ENCODE data around the gene VPS37D. TPM values are rescaled to one million over a fixed set of nuclear protein-coding genes. Genes with fewer than 3 reads are reported as not detected.
A peak's percentile ranks its signal among the peaks of the same experiment; 100 is the strongest.

The VPS37D gene
- total RNA-seq, 1 experiment from 2014 or later: 5.7 TPM

DNA sequence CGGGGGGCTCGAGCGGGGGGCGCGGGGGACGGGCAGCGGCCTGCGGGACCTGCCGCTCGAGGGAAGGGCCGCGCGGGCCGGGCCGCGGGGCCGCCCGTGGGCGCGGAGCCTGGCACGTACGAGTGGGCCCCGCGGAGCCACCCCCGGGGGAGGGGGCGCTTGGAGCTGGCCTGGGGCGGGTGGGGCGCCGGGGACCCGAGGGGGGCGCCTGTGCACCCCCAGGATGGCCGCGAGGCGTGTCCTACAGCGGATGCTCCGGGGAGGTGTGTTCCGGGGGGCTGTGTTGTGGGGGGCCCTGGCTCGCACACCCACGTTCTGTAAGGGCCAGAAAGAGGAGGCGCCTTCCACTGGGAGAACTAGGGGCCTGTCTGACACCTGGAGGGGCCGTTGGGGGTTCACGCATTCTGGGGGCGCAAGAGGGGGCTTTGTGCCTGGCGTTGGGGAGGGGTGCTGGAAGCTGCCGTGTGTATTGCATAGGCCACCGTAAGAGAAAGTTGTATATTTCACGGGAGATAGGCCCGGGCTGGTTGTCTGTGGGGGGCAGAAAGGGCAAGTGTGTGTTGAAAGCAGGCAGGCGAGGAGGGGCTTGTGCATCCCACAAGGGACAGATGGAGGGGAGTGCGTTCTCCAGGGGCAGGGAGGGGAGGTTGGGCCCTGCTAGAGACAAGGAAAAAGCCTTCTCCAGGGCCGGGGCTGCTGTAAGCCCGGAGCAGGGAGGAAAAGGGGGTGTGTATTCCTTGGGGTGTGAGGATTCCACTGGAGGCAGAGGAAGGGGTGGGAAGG, 663 bp downstream of the VPS37D start (continued):
- TF ChIP-seq, protein P1, sequence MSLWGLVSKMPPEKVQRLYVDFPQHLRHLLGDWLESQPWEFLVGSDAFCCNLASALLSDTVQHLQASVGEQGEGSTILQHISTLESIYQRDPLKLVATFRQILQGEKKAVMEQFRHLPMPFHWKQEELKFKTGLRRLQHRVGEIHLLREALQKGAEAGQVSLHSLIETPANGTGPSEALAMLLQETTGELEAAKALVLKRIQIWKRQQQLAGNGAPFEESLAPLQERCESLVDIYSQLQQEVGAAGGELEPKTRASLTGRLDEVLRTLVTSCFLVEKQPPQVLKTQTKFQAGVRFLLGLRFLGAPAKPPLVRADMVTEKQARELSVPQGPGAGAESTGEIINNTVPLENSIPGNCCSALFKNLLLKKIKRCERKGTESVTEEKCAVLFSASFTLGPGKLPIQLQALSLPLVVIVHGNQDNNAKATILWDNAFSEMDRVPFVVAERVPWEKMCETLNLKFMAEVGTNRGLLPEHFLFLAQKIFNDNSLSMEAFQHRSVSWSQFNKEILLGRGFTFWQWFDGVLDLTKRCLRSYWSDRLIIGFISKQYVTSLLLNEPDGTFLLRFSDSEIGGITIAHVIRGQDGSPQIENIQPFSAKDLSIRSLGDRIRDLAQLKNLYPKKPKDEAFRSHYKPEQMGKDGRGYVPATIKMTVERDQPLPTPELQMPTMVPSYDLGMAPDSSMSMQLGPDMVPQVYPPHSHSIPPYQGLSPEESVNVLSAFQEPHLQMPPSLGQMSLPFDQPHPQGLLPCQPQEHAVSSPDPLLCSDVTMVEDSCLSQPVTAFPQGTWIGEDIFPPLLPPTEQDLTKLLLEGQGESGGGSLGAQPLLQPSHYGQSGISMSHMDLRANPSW (CRISPR knock-in tag; conservative IDR thresholded peaks at IDR 0.05; ENCODE audit: low read depth): no peak
- TF ChIP-seq, protein P2, sequence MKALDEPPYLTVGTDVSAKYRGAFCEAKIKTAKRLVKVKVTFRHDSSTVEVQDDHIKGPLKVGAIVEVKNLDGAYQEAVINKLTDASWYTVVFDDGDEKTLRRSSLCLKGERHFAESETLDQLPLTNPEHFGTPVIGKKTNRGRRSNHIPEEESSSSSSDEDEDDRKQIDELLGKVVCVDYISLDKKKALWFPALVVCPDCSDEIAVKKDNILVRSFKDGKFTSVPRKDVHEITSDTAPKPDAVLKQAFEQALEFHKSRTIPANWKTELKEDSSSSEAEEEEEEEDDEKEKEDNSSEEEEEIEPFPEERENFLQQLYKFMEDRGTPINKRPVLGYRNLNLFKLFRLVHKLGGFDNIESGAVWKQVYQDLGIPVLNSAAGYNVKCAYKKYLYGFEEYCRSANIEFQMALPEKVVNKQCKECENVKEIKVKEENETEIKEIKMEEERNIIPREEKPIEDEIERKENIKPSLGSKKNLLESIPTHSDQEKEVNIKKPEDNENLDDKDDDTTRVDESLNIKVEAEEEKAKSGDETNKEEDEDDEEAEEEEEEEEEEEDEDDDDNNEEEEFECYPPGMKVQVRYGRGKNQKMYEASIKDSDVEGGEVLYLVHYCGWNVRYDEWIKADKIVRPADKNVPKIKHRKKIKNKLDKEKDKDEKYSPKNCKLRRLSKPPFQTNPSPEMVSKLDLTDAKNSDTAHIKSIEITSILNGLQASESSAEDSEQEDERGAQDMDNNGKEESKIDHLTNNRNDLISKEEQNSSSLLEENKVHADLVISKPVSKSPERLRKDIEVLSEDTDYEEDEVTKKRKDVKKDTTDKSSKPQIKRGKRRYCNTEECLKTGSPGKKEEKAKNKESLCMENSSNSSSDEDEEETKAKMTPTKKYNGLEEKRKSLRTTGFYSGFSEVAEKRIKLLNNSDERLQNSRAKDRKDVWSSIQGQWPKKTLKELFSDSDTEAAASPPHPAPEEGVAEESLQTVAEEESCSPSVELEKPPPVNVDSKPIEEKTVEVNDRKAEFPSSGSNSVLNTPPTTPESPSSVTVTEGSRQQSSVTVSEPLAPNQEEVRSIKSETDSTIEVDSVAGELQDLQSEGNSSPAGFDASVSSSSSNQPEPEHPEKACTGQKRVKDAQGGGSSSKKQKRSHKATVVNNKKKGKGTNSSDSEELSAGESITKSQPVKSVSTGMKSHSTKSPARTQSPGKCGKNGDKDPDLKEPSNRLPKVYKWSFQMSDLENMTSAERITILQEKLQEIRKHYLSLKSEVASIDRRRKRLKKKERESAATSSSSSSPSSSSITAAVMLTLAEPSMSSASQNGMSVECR (CRISPR knock-in tag; IDR thresholded peaks at IDR 0.05; ENCODE audit: borderline replicate concordance): no peak
- no peak for TF ChIP-seq ZNF671 (CRISPR knock-in tag; IDR thresholded peaks at IDR 0.05)
- no peak for TF ChIP-seq CDX4 (CRISPR knock-in tag; IDR thresholded peaks at IDR 0.05; ENCODE audit: borderline replicate concordance)

DNA sequence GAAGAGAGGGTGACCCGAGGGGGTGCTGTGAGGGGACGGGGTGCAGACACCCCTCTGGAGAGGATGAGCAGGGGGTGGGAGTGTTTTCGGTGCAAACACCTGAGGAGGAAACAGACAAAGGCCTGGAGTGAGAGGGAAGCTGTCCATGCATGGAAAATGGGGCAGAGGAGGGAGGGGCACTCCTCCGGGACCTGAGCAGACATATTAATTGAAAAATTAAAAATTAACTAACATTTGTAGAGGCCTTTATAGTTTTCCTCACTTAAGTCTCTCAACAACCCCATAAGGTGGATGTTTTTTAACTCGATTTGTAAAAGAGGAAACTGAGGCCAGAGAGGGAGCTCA, 1.2 kb downstream of the VPS37D start:
- CTCF ChIA-PET: interaction anchor here (0.6 to 6.1 kb wide), 14 partner anchors 22 to 172 kb away, joined by 3 to 93 read pairs (median 6); partner anchors contain the start of gene MLXIPL
- Mint-ChIP-seq H3K4me1 (peaks cover 41% of the 10 kb centered on the region), H3K36me3 (no peaks in the 10 kb centered on the region), H3K9me3 (no peaks in the 10 kb centered on the region), H3K4me3 (peak overlapping the region; percentile 75), H3K27me3 (ENCODE audit: low read depth) (peaks cover 23% of the 10 kb centered on the region), H3K27ac (no peak overlapping the region)
- TF ChIP-seq NR3C1 (CRISPR knock-in tag; conservative IDR thresholded peaks at IDR 0.05; ENCODE audit: low read depth) (no peak), JUN (CRISPR knock-in tag; IDR thresholded peaks at IDR 0.05) (no peak), GABPB1 (CRISPR knock-in tag; IDR thresholded peaks at IDR 0.05) (no peak), IRF2 (CRISPR knock-in tag; IDR thresholded peaks at IDR 0.05; ENCODE audit: borderline replicate concordance, low read depth) (no peak)
- no peak for DNase-seq (ENCODE audit: low spot score)
- ATAC-seq: no peak
- POLR2A ChIA-PET: interaction anchor here (1.0 kb wide), 1 partner anchor 44 kb away, joined by 3 read pairs; the partner anchor contains the start of gene MLXIPL

DNA sequence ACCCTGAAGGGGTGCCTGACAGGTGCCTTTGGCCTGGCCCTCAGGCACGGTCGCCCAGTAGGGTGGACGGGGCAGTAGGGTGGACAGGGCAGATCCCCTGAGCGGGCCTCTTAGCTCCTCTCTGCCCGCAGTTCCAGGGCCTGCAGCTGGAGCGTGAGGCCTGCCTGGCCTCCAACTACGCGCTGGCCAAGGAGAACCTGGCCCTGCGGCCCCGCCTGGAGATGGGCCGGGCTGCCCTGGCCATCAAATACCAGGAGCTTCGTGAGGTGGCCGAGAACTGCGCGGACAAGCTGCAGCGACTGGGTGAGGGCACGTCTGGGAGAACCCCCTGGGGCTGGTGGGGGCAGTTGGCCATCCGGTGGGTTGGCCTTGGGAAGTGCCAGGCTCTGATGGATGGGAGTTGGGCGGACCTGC, 1.7 kb downstream of the VPS37D start:
- POLR2A ChIA-PET: interaction anchor here (0.6 to 1.0 kb wide), 2 partner anchors 45 to 48 kb away, joined by 3 to 5 read pairs; partner anchors contain the start of gene MLXIPL
- Mint-ChIP-seq H3K27ac (no peak overlapping the region), H3K4me1 (peaks cover 38% of the 10 kb centered on the region), H3K27me3 (ENCODE audit: low read depth) (peaks cover 19% of the 10 kb centered on the region), H3K4me3 (peak overlapping the region; percentile 75), H3K9me3 (no peaks in the 10 kb centered on the region), H3K36me3 (no peaks in the 10 kb centered on the region)
- DNase-seq (ENCODE audit: low spot score) (no peak), ATAC-seq (no peak)
- TF ChIP-seq PRDM15 (CRISPR knock-in tag; IDR thresholded peaks at IDR 0.05) (no peak), ZSCAN18 (CRISPR knock-in tag; IDR thresholded peaks at IDR 0.05) (no peak), MXD4 (CRISPR knock-in tag; IDR thresholded peaks at IDR 0.05; ENCODE audit: borderline replicate concordance) (no peak), ZNF121 (CRISPR knock-in tag; IDR thresholded peaks at IDR 0.05) (peak; percentile 81), SMAD3 (CRISPR knock-in tag; IDR thresholded peaks at IDR 0.05; ENCODE audit: borderline replicate concordance) (no peak), JAZF1 (CRISPR knock-in tag; IDR thresholded peaks at IDR 0.05) (no peak)
- CTCF ChIA-PET: interaction anchor here (0.6 to 6.1 kb wide), 13 partner anchors 23 to 172 kb away, joined by 3 to 93 read pairs (median 6); partner anchors contain the start of gene MLXIPL

All from WTC11 (cell line).